Measurements from ENCODE around the gene SLC9A9.

SLC9A9 gene

GRCh38 chr3:143821862-143822261 lies 26.4 kb downstream of the SLC9A9 start:
- H3K27ac ChIP-seq (ENCODE audit: low read length): no peak overlapping the region
- H3K4me3 ChIP-seq (ENCODE audit: low read depth in 1 of 2, low read length in 2 of 2): no peak overlapping the region
- no peak overlapping the region for H3K4me2 ChIP-seq (ENCODE audit: insufficient read depth, low read length)
- H2AFZ ChIP-seq (ENCODE audit: low read depth, low read length): no peak overlapping the region
- no peaks in the 10 kb centered on the region for H3K27me3 ChIP-seq (ENCODE audit: insufficient read depth, low read length, poor library complexity)
- H3K36me3 ChIP-seq (ENCODE audit: insufficient read depth, low read length): no peaks in the 10 kb centered on the region
- peaks cover 25% of the 10 kb centered on the region for H3K4me1 ChIP-seq (ENCODE audit: insufficient read depth, low read length)
- DNase-seq (peak; percentile 42), ATAC-seq (ENCODE audit: insufficient read depth, low read depth) (peak; percentile 71)
- no peaks in the 10 kb centered on the region for H3K9me3 ChIP-seq (ENCODE audit: insufficient read depth, low read length, severe bottlenecking)
- TF ChIP-seq CTCF (IDR thresholded peaks at IDR 0.05; ENCODE audit: borderline replicate concordance, extremely low read depth, low read length, poor library complexity, severe bottlenecking) (no peak), EZH2 (IDR thresholded peaks at IDR 0.05; ENCODE audit: borderline replicate concordance, low read depth, low read length, severe bottlenecking) (no peak)
- no peaks in the 10 kb centered on the region for H3K79me2 ChIP-seq (ENCODE audit: insufficient read depth, low read length)
- no peak overlapping the region for H3K9ac ChIP-seq (ENCODE audit: low read depth, low read length)
- H4K20me1 ChIP-seq (ENCODE audit: insufficient read depth, low read length): no peaks in the 10 kb centered on the region

- Histone ChIP-seq H3K4me1 (ENCODE audit: insufficient read depth, low read length) (peaks cover 20% of the 10 kb centered on the region), H3K9me3 (ENCODE audit: insufficient read depth, low read length, severe bottlenecking) (no peaks in the 10 kb centered on the region), H3K27ac (ENCODE audit: low read length) (no peak overlapping the region), H3K79me2 (ENCODE audit: insufficient read depth, low read length) (no peaks in the 10 kb centered on the region), H3K4me2 (ENCODE audit: insufficient read depth, low read length) (no peak overlapping the region), H3K9ac (ENCODE audit: low read depth, low read length) (no peak overlapping the region), H3K36me3 (ENCODE audit: insufficient read depth, low read length) (no peaks in the 10 kb centered on the region), H3K27me3 (ENCODE audit: insufficient read depth, low read length, poor library complexity) (no peaks in the 10 kb centered on the region), H2AFZ (ENCODE audit: low read depth, low read length) (no peak overlapping the region), H4K20me1 (ENCODE audit: insufficient read depth, low read length) (no peaks in the 10 kb centered on the region), H3K4me3 (ENCODE audit: low read depth in 1 of 2, low read length in 2 of 2) (no peak overlapping the region)
- TF ChIP-seq CTCF (IDR thresholded peaks at IDR 0.05; ENCODE audit: borderline replicate concordance, extremely low read depth, low read length, poor library complexity, severe bottlenecking) (no peak), EZH2 (IDR thresholded peaks at IDR 0.05; ENCODE audit: borderline replicate concordance, low read depth, low read length, severe bottlenecking) (no peak)
- DNase-seq: no peak
- ATAC-seq (ENCODE audit: insufficient read depth, low read depth): no peak
These were observed 27.6 kb downstream of the SLC9A9 start for GRCh38 chr3:143820466-143821221.

- no peaks in the 10 kb centered on the region for H3K79me2 ChIP-seq (ENCODE audit: insufficient read depth, low read length)
- no peak overlapping the region for H3K27ac ChIP-seq (ENCODE audit: low read length)
- no peaks in the 10 kb centered on the region for H4K20me1 ChIP-seq (ENCODE audit: insufficient read depth, low read length)
- TF ChIP-seq EZH2 (IDR thresholded peaks at IDR 0.05; ENCODE audit: borderline replicate concordance, low read depth, low read length, severe bottlenecking): no peak
- TF ChIP-seq CTCF (IDR thresholded peaks at IDR 0.05; ENCODE audit: borderline replicate concordance, extremely low read depth, low read length, poor library complexity, severe bottlenecking): no peak
- H3K36me3 ChIP-seq (ENCODE audit: insufficient read depth, low read length): no peaks in the 10 kb centered on the region
- no peak overlapping the region for H3K4me2 ChIP-seq (ENCODE audit: insufficient read depth, low read length)
- no peak overlapping the region for H3K9ac ChIP-seq (ENCODE audit: low read depth, low read length)
- H3K27me3 ChIP-seq (ENCODE audit: insufficient read depth, low read length, poor library complexity): no peaks in the 10 kb centered on the region
- no peak overlapping the region for H2AFZ ChIP-seq (ENCODE audit: low read depth, low read length)
- ATAC-seq (ENCODE audit: insufficient read depth, low read depth) (no peak), DNase-seq (no peak)
- peaks cover 13% of the 10 kb centered on the region for H3K4me1 ChIP-seq (ENCODE audit: insufficient read depth, low read length)
- H3K4me3 ChIP-seq (ENCODE audit: low read depth in 1 of 2, low read length in 2 of 2): no peak overlapping the region
- H3K9me3 ChIP-seq (ENCODE audit: insufficient read depth, low read length, severe bottlenecking): no peaks in the 10 kb centered on the region
These were observed 28.4 kb downstream of the SLC9A9 start for GRCh38 chr3:143819890-143820289.

All from DND-41 (cell line).